Osteoblast (primary cell): ENCODE measurements around the gene MYCBPAP. TPM values are rescaled to one million over a fixed set of nuclear protein-coding genes. Genes with fewer than 3 reads are reported as not detected.

Source experiments
- DNase-seq: peaks from one replicate; pipeline ENCODE4 v3.0.0; 2011; ENCODE audit warnings: low spot score, mixed read lengths; ENCODE audit not compliant: insufficient read length; ENCODE audit errors: missing footprints
- H2AFZ ChIP-seq: 2 replicates; pipeline ENCODE4 v1.6.0; 2011; ENCODE audit warnings: mild to moderate bottlenecking, low read length
- H3K27ac ChIP-seq: 2 replicates; pipeline ENCODE4 v1.5.1; 2011; ENCODE audit warnings: mild to moderate bottlenecking, low read depth, low read length, moderate library complexity
- H3K27me3 ChIP-seq: 2 replicates; pipeline ENCODE4 v1.6.0; 2012; ENCODE audit warnings: mild to moderate bottlenecking, control low read depth, inconsistent platforms, low read length, moderate library complexity; ENCODE audit not compliant: insufficient read depth
- H3K36me3 ChIP-seq: 2 replicates; pipeline ENCODE4 v1.5.1; 2011; ENCODE audit warnings: mild to moderate bottlenecking, low read length, control low read depth, moderate library complexity; ENCODE audit not compliant: insufficient read depth
- H3K4me1 ChIP-seq: 2 replicates; pipeline ENCODE4 v1.5.1; 2011; ENCODE audit warnings: mild to moderate bottlenecking, low read length, control low read depth, moderate library complexity; ENCODE audit not compliant: insufficient read depth
- H3K4me2 ChIP-seq: 2 replicates; pipeline ENCODE4 v1.6.0; 2011; ENCODE audit warnings: mild to moderate bottlenecking, low read length; ENCODE audit not compliant: insufficient read depth
- H3K4me3 ChIP-seq: fragments of 200-600 bp; sonication (generic); 3 replicates; pipeline ENCODE4 v1.5.1; 2012; ENCODE audit warnings: mild to moderate bottlenecking, low read length, inconsistent platforms; ENCODE audit not compliant: insufficient read depth
- H3K79me2 ChIP-seq: 2 replicates; pipeline ENCODE4 v1.6.0; 2012; ENCODE audit warnings: mild to moderate bottlenecking, low read length, control low read depth, inconsistent platforms; ENCODE audit not compliant: insufficient read depth
- H3K9me3 ChIP-seq: 2 replicates; pipeline ENCODE4 v1.5.1; 2011; ENCODE audit warnings: low read depth, low read length, control low read depth
- H4K20me1 ChIP-seq: 2 replicates; pipeline ENCODE4 v1.6.0; 2012; ENCODE audit warnings: mild to moderate bottlenecking, low read length, control low read depth; ENCODE audit not compliant: insufficient read depth
- total RNA-seq: library from RNA; depleted of rRNA; stranded (reverse); fragments of >200 nt; gene quantifications from 2 replicates; pipeline ENCODE4 v1.2.3, GENCODE V29; 2012
- TF ChIP-seq, protein P1 (sequence below): IDR thresholded peaks from 2 replicates; pipeline ENCODE4 v1.5.1; 2011; ENCODE audit warnings: mild to moderate bottlenecking, low read depth, low read length, moderate library complexity; ENCODE audit errors: extremely low read depth

The MYCBPAP gene
- total RNA-seq, 1 donor, result 0.36 TPM

GRCh38 chr17:50534979-50535326 is 26.7 kb downstream of the MYCBPAP start:
- H3K4me2 ChIP-seq, result no peak overlapping the region
- peaks cover 33% of the 10 kb centered on the region for H3K27me3 ChIP-seq
- no peaks in the 10 kb centered on the region for H4K20me1 ChIP-seq
- H3K27ac ChIP-seq, result no peak overlapping the region
- peak; percentile 63 for DNase-seq
- no peak overlapping the region for H3K4me3 ChIP-seq
- peaks cover 9% of the 10 kb centered on the region for H3K4me1 ChIP-seq
- H3K9me3 ChIP-seq, result no peaks in the 10 kb centered on the region
- no peaks in the 10 kb centered on the region for H3K79me2 ChIP-seq
- no peaks in the 10 kb centered on the region for H3K36me3 ChIP-seq
- TF ChIP-seq, protein P1, sequence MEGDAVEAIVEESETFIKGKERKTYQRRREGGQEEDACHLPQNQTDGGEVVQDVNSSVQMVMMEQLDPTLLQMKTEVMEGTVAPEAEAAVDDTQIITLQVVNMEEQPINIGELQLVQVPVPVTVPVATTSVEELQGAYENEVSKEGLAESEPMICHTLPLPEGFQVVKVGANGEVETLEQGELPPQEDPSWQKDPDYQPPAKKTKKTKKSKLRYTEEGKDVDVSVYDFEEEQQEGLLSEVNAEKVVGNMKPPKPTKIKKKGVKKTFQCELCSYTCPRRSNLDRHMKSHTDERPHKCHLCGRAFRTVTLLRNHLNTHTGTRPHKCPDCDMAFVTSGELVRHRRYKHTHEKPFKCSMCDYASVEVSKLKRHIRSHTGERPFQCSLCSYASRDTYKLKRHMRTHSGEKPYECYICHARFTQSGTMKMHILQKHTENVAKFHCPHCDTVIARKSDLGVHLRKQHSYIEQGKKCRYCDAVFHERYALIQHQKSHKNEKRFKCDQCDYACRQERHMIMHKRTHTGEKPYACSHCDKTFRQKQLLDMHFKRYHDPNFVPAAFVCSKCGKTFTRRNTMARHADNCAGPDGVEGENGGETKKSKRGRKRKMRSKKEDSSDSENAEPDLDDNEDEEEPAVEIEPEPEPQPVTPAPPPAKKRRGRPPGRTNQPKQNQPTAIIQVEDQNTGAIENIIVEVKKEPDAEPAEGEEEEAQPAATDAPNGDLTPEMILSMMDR, result no peak
- no peak overlapping the region for H2AFZ ChIP-seq

DNA sequence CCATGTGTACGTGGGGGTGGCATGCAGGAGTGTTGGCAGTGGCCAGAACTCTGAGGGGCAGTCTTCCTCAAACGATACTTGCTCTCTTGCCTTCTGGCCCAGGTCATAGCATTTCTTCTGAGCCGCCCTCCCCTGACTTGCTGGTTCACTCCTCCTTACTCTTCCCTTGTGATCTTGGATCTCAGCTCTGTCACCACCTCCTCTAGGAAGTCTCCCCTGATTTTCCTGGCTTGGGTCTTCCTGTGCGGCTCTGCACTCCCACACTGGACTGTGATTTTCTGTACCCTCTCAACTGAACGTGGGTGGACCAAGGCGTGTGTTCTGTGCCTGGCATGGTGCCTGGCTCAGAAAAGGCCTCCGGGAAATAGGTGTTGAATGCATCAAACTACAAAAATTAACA is 27.2 kb downstream of the MYCBPAP start:
- Histone ChIP-seq H3K4me1 (peaks cover 9% of the 10 kb centered on the region), H3K4me2 (no peak overlapping the region)
- TF ChIP-seq, protein P1, result no peak

DNA sequence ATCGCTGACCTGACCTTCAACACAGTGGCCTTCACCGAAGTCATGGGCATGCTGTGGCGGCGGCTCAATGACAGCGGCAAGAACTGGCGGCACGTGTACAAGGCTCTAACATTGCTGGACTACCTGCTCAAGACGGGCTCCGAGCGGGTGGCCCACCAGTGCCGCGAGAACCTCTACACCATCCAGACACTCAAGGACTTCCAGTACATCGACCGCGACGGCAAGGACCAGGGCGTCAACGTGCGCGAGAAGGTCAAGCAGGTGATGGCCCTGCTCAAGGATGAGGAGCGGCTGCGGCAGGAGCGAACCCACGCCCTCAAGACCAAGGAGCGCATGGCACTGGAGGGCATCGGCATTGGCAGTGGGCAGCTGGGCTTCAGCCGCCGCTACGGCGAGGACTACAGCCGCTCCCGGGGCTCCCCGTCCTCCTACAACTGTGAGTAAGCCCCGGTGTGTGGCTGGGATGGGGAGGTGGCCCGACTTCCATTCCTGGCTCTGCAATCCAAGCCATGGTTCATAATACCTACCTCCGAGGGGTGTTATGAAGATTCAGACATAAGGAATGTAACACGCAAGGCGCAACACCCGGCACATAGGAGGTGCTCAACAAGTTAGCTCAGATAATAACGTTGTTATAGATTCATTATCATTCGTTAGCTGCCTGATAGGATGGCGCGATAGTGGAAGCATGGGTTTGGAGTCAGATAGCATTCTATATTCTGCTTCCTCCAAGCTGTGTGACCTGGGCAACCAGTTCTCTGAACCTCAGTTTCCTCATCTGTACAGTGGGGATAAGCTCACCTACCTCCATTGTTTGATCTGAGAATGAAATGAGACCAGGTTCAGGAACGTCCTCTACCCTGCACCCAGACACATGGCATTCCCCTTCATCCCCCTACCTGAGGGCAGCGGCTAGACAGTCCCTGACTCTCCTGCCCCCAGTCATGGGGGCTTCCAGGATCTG is 28.7 kb downstream of the MYCBPAP start:
- H3K27me3 ChIP-seq, result peaks cover 24% of the 10 kb centered on the region
- no peaks in the 10 kb centered on the region for H3K9me3 ChIP-seq
- H2AFZ ChIP-seq, result no peak overlapping the region
- no peaks in the 10 kb centered on the region for H4K20me1 ChIP-seq
- H3K4me2 ChIP-seq, result no peak overlapping the region
- DNase-seq, result peak; percentile 78
- no peaks in the 10 kb centered on the region for H3K79me2 ChIP-seq
- peaks cover 16% of the 10 kb centered on the region for H3K4me1 ChIP-seq
- no peak overlapping the region for H3K4me3 ChIP-seq
- TF ChIP-seq, protein P1, result no peak
- no peaks in the 10 kb centered on the region for H3K36me3 ChIP-seq
- H3K27ac ChIP-seq, result no peak overlapping the region

More for the DNA sequence above, 27.2 kb downstream of the MYCBPAP start:
- Histone ChIP-seq H3K4me3 (no peak overlapping the region), H3K27me3 (peaks cover 33% of the 10 kb centered on the region), H4K20me1 (no peaks in the 10 kb centered on the region), H3K9me3 (no peaks in the 10 kb centered on the region), H3K36me3 (no peaks in the 10 kb centered on the region), H2AFZ (no peak overlapping the region), H3K79me2 (no peaks in the 10 kb centered on the region), H3K27ac (no peak overlapping the region)
- peak; percentile 53 for DNase-seq
